ENCODE data around the gene CLDN2.

DNA sequence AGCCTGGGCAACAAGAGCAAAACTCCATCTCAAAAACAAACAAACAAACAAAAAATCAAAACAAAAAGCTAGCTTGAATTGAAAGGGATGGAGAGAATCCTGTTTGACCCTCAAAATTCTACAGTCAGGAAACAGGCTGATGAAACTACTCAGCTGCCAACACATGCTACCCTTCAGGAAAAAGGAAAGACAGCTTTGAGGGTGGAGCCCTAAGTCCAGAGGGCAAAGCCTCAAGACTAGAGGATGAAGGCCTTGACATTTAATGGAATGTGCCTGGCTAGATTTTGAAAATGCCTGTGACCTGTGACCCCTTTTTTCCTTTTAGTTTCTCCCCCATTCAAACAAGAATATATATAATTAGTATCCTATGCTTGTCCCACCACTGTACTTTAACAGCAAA lies 52.7 kb downstream of the CLDN2 start:
- TF ChIP-seq GATA2 (IDR thresholded peaks at IDR 0.05; ENCODE audit: low read depth, low read length) (no peak), GATA3 (IDR thresholded peaks at IDR 0.05; ENCODE audit: low read depth, low read length) (no peak)

All from SH-SY5Y (cell line).